ENCODE data around the gene SLC25A17. TPM values are rescaled to one million over a fixed set of nuclear protein-coding genes. Genes with fewer than 3 reads are reported as not detected.

The SLC25A17 gene
- total RNA-seq, 4 donors from 2014 or later = 5.8 to 9.6 (median 8.4) TPM

DNA sequence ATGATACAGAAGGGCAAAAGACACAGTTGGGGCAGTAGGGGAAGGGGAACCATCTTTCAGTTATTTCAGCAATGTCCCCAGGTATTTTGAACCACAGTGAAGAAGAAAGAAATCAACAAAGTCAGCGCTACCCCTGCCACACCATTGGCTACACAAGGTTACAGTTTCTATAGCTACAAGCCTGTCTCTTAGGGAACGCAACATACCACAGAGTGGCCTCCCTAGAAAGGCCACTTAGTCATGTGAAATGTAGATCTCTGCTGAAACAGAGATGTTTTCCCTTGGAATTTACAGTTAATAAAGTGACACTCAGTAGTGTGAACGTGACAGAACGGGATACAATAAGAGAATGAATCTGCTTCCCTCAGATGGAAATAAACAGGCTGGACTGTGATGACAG is 85.2 kb downstream of the SLC25A17 start:
- Histone ChIP-seq H3K9me3 (no peaks in the 10 kb centered on the region), H3K27me3 (no peaks in the 10 kb centered on the region), H3K4me3 (no peak overlapping the region), H3K4me1 (peaks cover 0 to 12% (median 8%) of the 10 kb centered on the region in 4 donors), H3K36me3 (no peaks in the 10 kb centered on the region), H3K27ac (replicated peaks in 1 of 4) (no peak overlapping the region)
- DNase-seq (ENCODE audit: extremely low spot score) = no peak
- TF ChIP-seq EP300 (IDR thresholded peaks at IDR 0.05) (no peak), CTCF (IDR thresholded peaks at IDR 0.05) (no peak), POLR2AphosphoS5 (IDR thresholded peaks at IDR 0.05) (no peak), POLR2A (IDR thresholded peaks at IDR 0.05; ENCODE audit: low read depth) (no peak)
- WGBS = 95% methylated on average over 4 of the region's 4 CpGs
- intact Hi-C loops (cut with DNase I) = no loop called here

GRCh38 chr22:40732999-40733292 is 86.2 kb downstream of the SLC25A17 start:
- H3K36me3 ChIP-seq = no peaks in the 10 kb centered on the region
- TF ChIP-seq CTCF (IDR thresholded peaks at IDR 0.05) = no peak
- no peak for TF ChIP-seq EP300 (IDR thresholded peaks at IDR 0.05)
- no peak for TF ChIP-seq POLR2A (IDR thresholded peaks at IDR 0.05; ENCODE audit: low read depth)
- no peak overlapping the region for H3K27ac ChIP-seq (replicated peaks in 1 of 4)
- intact Hi-C loops (cut with DNase I) = no loop called here
- H3K27me3 ChIP-seq = no peaks in the 10 kb centered on the region
- peaks cover 0 to 12% (median 8%) of the 10 kb centered on the region in 4 donors for H3K4me1 ChIP-seq
- WGBS = 61% methylated on average over 2 of the region's 2 CpGs
- H3K9me3 ChIP-seq = no peaks in the 10 kb centered on the region
- no peak overlapping the region for H3K4me3 ChIP-seq
- no peak for DNase-seq (ENCODE audit: extremely low spot score)

GRCh38 chr22:40729284-40729683 is 89.9 kb downstream of the SLC25A17 start:
- H3K4me3 ChIP-seq = no peak overlapping the region
- TF ChIP-seq POLR2A (IDR thresholded peaks at IDR 0.05; ENCODE audit: low read depth) = no peak
- TF ChIP-seq POLR2AphosphoS5 (IDR thresholded peaks at IDR 0.05) = no peak
- no peak for TF ChIP-seq CTCF (IDR thresholded peaks at IDR 0.05)
- TF ChIP-seq EP300 (IDR thresholded peaks at IDR 0.05) = no peak
- H3K9me3 ChIP-seq = no peaks in the 10 kb centered on the region
- H3K36me3 ChIP-seq = no peaks in the 10 kb centered on the region
- intact Hi-C loops (cut with DNase I) = no loop called here
- no peak overlapping the region for H3K27ac ChIP-seq (replicated peaks in 1 of 4)
- no peaks in the 10 kb centered on the region for H3K27me3 ChIP-seq
- 95% methylated on average over 6 of the region's 6 CpGs for whole genome bisulfite sequencing
- no peak for DNase-seq (ENCODE audit: extremely low spot score)
- peaks cover 0 to 12% (median 8%) of the 10 kb centered on the region in 4 donors for H3K4me1 ChIP-seq

DNA sequence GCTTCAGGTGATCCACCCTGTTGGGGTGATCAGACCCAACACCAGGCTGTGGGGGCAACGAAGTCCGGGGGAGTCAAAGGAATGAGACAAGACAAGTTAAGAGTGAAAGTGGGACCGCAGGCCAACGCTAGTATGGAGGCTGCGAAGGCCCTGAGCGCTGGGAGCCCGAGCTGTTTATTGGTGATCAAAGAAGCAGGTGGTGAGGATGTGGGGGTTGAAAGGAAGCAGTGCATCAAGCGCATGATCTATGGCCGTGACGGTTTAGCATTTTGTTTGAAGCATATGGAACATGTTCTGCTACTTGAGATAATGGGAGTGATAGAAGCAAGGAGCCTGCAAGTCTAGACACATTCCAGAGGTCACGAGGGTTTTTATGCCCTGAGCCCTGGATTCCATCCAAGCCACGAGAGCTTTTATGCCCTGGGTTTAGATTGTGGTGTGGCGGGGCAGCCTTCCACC is 90.4 kb downstream of the SLC25A17 start:
- TF ChIP-seq CTCF (IDR thresholded peaks at IDR 0.05) (no peak), POLR2A (IDR thresholded peaks at IDR 0.05; ENCODE audit: low read depth) (no peak), EP300 (IDR thresholded peaks at IDR 0.05) (no peak), POLR2AphosphoS5 (IDR thresholded peaks at IDR 0.05) (no peak)
- no peak for DNase-seq (ENCODE audit: extremely low spot score)
- no peaks in the 10 kb centered on the region for H3K36me3 ChIP-seq
- intact Hi-C loops (cut with DNase I) = no loop called here
- WGBS = 65% methylated on average over 13 of the region's 13 CpGs
- H3K27me3 ChIP-seq = no peaks in the 10 kb centered on the region
- no peak overlapping the region for H3K27ac ChIP-seq (replicated peaks in 1 of 4)
- no peak overlapping the region for H3K4me3 ChIP-seq
- no peaks in the 10 kb centered on the region for H3K9me3 ChIP-seq
- peaks cover 0 to 12% (median 8%) of the 10 kb centered on the region in 4 donors for H3K4me1 ChIP-seq

GRCh38 chr22:40727964-40728615 is 91.1 kb downstream of the SLC25A17 start:
- WGBS = 95% methylated on average over 14 of the region's 14 CpGs
- intact Hi-C loops (cut with DNase I) = no loop called here
- DNase-seq (ENCODE audit: extremely low spot score) = no peak
- Histone ChIP-seq H3K4me1 (peaks cover 0 to 11% (median 6%) of the 10 kb centered on the region in 4 donors), H3K9me3 (no peaks in the 10 kb centered on the region), H3K27me3 (no peaks in the 10 kb centered on the region), H3K4me3 (no peak overlapping the region), H3K36me3 (no peaks in the 10 kb centered on the region), H3K27ac (replicated peaks in 1 of 4) (no peak overlapping the region)
- TF ChIP-seq POLR2A (IDR thresholded peaks at IDR 0.05; ENCODE audit: low read depth) = no peak
- TF ChIP-seq CTCF (IDR thresholded peaks at IDR 0.05) = no peak

Measured in esophagus muscularis mucosa (tissue), 4 donors.